Ovary (tissue), 9 donors: ENCODE results near the gene PARP9. TPM values are rescaled to one million over a fixed set of nuclear protein-coding genes. Genes with fewer than 3 reads are reported as not detected.
"Not testable (repeated sequence)": the region's sequence is repeated elsewhere in the genome, so short reads cannot be mapped to it uniquely, and the experiment has no call there.

Experiments
- DNase-seq, 5 donors: peaks; one replicate each; pipeline ENCODE4 v3.0.0-alpha.2; 2019 to 2020
- H3K27ac ChIP-seq, 2 donors: fragments of 200-600 bp; one replicate each; pipeline versions ENCODE4 v1.5.1 to v1.8.0; 2019 to 2022
- H3K27me3 ChIP-seq: fragments of 200-600 bp; one replicate; pipeline ENCODE4 v1.8.0; 2022
- H3K36me3 ChIP-seq: fragments of 200-600 bp; sonication (generic); one replicate; pipeline ENCODE4 v1.5.1; 2019
- H3K4me1 ChIP-seq: one replicate; pipeline ENCODE4 v1.8.1; 2013; ENCODE audit warnings: mild to moderate bottlenecking, moderate library complexity; ENCODE audit not compliant: insufficient read depth
- H3K4me3 ChIP-seq: fragments of 200-600 bp; sonication (generic); one replicate; pipeline ENCODE4 v1.5.1; 2017
- H3K9me3 ChIP-seq, 2 donors: fragments of 200-600 bp in 1 of 2; sonication (generic) in 1 of 2; one replicate each; pipeline versions ENCODE4 v1.5.1 to v1.8.1; 2013 to 2019; ENCODE audit warnings: mild to moderate bottlenecking in 1 of 2, moderate library complexity in 1 of 2
- EP300 ChIP-seq: sonication (generic); formaldehyde crosslinking; IDR thresholded peaks from one replicate; pipeline ENCODE4 v1.6.1; 2017; ENCODE audit warnings: antibody characterized with exemption
- POLR2A ChIP-seq: fragments of 450-650 bp; IDR thresholded peaks from one replicate; pipeline ENCODE4 v1.6.1; 2017; ENCODE audit warnings: antibody characterized with exemption, mild to moderate bottlenecking, moderate library complexity
- WGBS, 3 donors: extraction: QIAGEN DNeasy Blood & Tissue Kit in 1 of 3; methylation state at CpG; one replicate each; pipeline versions ENCODE4 v1.1.5 to v1.1.7; 2013 to 2017; 5-methylcytosine and 5-hydroxymethylcytosine counted together
- intact Hi-C, 4 donors: fragments of 100-400 bp; cut with DNase I; formaldehyde crosslinking; loops; one replicate each; pipeline versions ENCODE4 v1.11.0 to v1.15.1; 2022 to 2023
- polyA plus RNA-seq, 2 donors: library from polyadenylated mRNA; stranded (reverse); fragments of 200-250 nt in 1 of 2; fragments of 350-450 nt in 1 of 2; fragmentation: Illumina TruSeq in 1 of 2; extraction: RNeasy Lipid Tissue Mini Kit (QIAGEN cat#74804) in 1 of 2; gene quantifications; one replicate each; pipeline ENCODE4 v1.2.3, GENCODE V29; 2013 to 2014
- total RNA-seq, 7 donors: library from RNA; depleted of rRNA in 2 of 7; stranded (reverse); fragments of >200 nt in 2 of 7; fragmentation: NEBNext Ultra II Directional in 3 of 7; extraction: Animal tissue kit (Norgen Biotek cat#: 25700) in 3 of 7; gene quantifications; one replicate each; pipeline versions ENCODE4 v1.1.0 to v1.2.4, GENCODE V29; 2016 to 2023
- TF ChIP-seq, protein P1 (sequence below), 3 donors: fragments of 450-650 bp in 2 of 3; fragments of 200-600 bp in 1 of 3; IDR thresholded peaks; one replicate each; pipeline versions ENCODE4 v1.5.1 to v1.8.0; 2016 to 2022; ENCODE audit warnings: antibody characterized with exemption in 3 of 3, mild to moderate bottlenecking in 1 of 3
- donor health status: DM: no; HTN: no; CAD: no; lungs with moderate emphysema.
- donor health status: DM: no; HTN: no; CAD: no.
- donor health status: Bipolar disorder and iron deficiency.
- donor health status: DM: yes; HTN: yes; CAD: no.
- donor health status: DM: no; HTN: no; CAD: no.
- donor health status: DM: yes; HTN: yes; CAD: no.

The PARP9 gene
- total and polyA plus RNA-seq, 9 donors = 14.4 to 46.2 (median 23.0) TPM

DNA sequence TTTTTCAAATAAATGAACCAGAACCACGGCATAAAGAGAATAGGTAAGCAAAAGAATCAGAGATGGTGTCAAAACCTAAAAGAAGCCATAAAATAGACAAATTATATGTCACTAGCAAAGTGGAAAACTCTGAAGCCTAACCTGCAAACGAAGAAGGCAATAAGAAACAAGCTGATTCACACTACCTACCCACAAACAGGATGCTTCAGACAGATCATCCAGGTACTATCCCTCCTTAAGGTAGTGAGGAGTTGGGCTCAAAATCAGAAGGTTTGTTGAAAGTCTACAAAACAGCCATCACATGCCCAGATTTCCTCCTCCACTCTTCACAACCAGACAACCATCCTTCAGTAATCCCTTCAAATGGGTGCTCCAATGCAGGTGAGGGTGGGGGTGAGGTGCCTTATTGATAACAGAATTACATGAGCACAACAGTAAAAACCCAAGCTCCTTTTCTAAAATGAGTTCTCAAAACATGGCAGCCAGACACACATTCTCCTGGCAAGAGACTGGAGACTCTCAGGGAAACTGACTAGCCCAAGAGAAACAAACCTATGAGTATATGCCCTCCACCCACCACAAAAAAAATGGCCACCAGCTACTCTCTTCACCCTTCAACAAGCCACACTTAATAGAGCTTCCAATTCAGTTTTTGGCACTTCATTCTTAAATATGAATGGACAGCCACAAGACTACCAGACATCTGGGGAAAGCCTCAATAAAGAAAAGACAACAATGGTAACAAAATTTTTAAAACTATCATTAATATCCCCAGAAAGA is 55.8 kb downstream of the PARP9 start:
- 94 to 96% (median 95%) methylated on average over 2 of the region's 2 CpGs for WGBS, 3 donors
- Histone ChIP-seq H3K27ac (no peak overlapping the region), H3K4me1 (peaks cover 7% of the 10 kb centered on the region), H3K36me3 (no peaks in the 10 kb centered on the region), H3K27me3 (no peaks in the 10 kb centered on the region), H3K4me3 (no peak overlapping the region), H3K9me3 (no peaks in the 10 kb centered on the region)
- intact Hi-C loops = no loop called here
- DNase-seq = no peak
- TF ChIP-seq EP300 (no peak), POLR2A (no peak)
- TF ChIP-seq, protein P1, sequence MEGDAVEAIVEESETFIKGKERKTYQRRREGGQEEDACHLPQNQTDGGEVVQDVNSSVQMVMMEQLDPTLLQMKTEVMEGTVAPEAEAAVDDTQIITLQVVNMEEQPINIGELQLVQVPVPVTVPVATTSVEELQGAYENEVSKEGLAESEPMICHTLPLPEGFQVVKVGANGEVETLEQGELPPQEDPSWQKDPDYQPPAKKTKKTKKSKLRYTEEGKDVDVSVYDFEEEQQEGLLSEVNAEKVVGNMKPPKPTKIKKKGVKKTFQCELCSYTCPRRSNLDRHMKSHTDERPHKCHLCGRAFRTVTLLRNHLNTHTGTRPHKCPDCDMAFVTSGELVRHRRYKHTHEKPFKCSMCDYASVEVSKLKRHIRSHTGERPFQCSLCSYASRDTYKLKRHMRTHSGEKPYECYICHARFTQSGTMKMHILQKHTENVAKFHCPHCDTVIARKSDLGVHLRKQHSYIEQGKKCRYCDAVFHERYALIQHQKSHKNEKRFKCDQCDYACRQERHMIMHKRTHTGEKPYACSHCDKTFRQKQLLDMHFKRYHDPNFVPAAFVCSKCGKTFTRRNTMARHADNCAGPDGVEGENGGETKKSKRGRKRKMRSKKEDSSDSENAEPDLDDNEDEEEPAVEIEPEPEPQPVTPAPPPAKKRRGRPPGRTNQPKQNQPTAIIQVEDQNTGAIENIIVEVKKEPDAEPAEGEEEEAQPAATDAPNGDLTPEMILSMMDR (IDR thresholded peaks at IDR 0.05) = no peak

DNA sequence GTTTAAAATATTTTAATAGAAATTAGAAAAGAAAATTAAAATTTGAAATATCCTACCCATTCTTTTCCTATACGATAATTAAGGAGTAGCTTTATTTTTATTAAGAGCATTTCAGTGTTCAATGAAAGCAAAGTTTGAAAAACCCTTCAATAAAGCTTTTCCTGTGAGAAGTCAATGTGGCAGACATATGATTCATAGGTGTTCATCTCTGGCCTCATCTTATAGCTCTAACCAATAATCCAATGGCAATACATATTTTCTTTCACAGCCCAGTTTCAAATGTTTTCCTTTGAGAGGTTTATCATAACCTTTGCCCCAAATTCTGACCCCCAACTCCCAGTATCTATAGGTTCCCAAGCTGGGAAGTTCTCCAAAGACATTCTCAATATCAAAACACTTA is 57.6 kb downstream of the PARP9 start:
- Histone ChIP-seq H3K4me1 (peaks cover 11% of the 10 kb centered on the region), H3K27ac (no peak overlapping the region), H3K36me3 (no peaks in the 10 kb centered on the region), H3K27me3 (no peaks in the 10 kb centered on the region), H3K4me3 (no peak overlapping the region), H3K9me3 (no peaks in the 10 kb centered on the region)
- intact Hi-C loops = no loop called here
- TF ChIP-seq EP300 = no peak
- no peak for TF ChIP-seq POLR2A
- no peak for DNase-seq
- 95 to 100% (median 97%) methylated on average over 1 of the region's 1 CpG for WGBS, 3 donors

DNA sequence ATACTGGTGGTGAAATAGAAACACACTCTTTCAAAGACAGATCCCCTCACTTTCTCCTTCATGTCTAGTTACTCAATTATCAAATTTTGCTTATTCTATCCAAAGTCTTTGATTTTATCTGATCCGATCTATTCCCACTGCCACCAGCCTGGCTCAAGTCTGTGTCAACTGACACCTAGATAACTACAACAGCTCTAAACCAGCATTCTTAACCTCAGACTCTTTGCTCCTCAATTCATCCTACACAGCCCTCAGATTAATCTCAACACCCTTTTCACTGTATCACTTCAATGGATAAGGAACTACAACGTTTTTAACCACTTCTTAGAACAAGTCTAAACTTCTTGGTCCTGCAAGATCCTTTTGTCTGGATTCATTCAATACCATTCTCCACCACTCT is 58.4 kb downstream of the PARP9 start:
- no peaks in the 10 kb centered on the region for H3K9me3 ChIP-seq
- TF ChIP-seq EP300 = no peak
- TF ChIP-seq, protein P1 (IDR thresholded peaks at IDR 0.05) = no peak
- TF ChIP-seq POLR2A = no peak
- no peaks in the 10 kb centered on the region for H3K27me3 ChIP-seq
- H3K4me1 ChIP-seq = peaks cover 9% of the 10 kb centered on the region
- WGBS, 3 donors = 66 to 69% (median 67%) methylated on average over 2 of the region's 2 CpGs
- H3K27ac ChIP-seq = no peak overlapping the region
- no peaks in the 10 kb centered on the region for H3K36me3 ChIP-seq
- intact Hi-C loops = no loop called here
- no peak for DNase-seq
- H3K4me3 ChIP-seq = no peak overlapping the region

DNA sequence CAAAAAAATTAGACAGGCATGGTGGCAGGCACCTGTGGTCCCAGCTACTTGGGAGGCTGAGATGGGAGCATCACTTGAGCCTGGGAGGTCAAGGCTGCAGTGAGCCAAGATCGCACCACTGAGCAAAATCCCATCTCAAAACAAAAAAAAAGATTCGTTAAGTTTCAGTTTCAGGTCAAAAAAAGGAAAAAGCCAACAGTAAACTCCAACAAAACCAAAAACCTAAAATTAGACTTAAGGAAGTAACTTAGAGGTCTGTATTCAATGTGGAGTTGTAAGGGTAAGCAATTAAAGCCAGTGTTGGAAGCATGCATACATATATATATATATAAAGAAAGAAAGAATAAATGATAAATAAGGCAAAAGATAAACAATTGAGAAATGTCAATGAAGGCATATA is 61.2 kb downstream of the PARP9 start:
- no peak for DNase-seq

DNA sequence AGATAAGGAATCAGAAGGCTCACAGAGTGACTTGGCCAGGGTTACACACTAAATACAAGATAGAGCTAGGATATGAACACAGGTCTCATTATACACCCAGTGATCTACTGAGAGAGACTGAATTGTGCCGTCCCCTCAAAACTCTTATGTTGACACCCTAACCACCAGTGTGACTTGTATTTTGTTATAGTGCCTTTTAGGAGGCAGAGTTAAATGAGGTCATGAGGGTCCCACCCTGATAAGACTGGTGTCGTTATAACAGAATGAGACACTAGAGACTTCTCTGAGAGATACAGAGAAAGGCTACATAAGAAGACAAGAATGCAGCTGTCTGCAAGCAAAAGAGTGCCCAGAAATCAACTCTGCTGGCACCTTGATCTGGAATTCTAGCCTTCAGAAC is 62.0 kb downstream of the PARP9 start:
- Histone ChIP-seq H3K4me3 (no peak overlapping the region), H3K27me3 (no peaks in the 10 kb centered on the region), H3K4me1 (peaks cover 9% of the 10 kb centered on the region), H3K9me3 (no peaks in the 10 kb centered on the region), H3K27ac (no peak overlapping the region), H3K36me3 (no peaks in the 10 kb centered on the region)
- DNase-seq = no peak
- intact Hi-C loops = no loop called here
- 50 to 60% (median 53%) methylated on average over 2 of the region's 2 CpGs for WGBS, 3 donors
- no peak for TF ChIP-seq EP300
- no peak for TF ChIP-seq POLR2A
- TF ChIP-seq, protein P1 (IDR thresholded peaks at IDR 0.05) = no peak

More for the DNA sequence above, 61.2 kb downstream of the PARP9 start:
- H3K4me1 ChIP-seq = peaks cover 9% of the 10 kb centered on the region
- no peaks in the 10 kb centered on the region for H3K9me3 ChIP-seq
- no peaks in the 10 kb centered on the region for H3K36me3 ChIP-seq
- H3K4me3 ChIP-seq = no peak overlapping the region
- TF ChIP-seq EP300 = no peak
- H3K27me3 ChIP-seq = no peaks in the 10 kb centered on the region
- 51 to 76% (median 72%) methylated on average over 2 of the region's 2 CpGs for WGBS, 3 donors
- H3K27ac ChIP-seq = no peak overlapping the region
- intact Hi-C loops = no loop called here

DNA sequence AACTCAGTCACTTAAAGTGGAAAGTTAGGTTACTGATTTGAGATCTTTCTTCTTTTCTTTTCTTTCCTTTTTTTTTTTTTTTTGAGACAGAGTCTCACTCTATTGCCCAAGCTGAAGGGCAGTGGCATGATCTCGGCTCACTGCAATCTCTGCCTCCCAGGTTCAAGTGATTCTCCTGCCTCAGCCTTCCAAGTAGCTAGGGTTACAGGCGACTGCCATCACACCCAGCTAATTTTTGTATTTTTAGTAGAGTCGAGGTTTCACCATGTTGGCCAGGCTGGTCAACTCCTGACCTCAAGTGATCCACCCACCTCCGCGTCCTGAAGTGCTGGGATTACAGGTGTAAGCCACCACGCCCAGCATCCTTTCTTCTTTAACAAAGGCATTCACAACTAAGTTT is 63.1 kb downstream of the PARP9 start:
- H3K4me1 ChIP-seq, H3K27me3 ChIP-seq, DNase-seq, H3K27ac ChIP-seq, H3K4me3 ChIP-seq, H3K9me3 ChIP-seq, intact Hi-C loops, H3K36me3 ChIP-seq: not testable (repeated sequence)
- 94 to 97% (median 96%) methylated on average over 6 of the region's 6 CpGs for WGBS, 3 donors
